Measurements from ENCODE around the gene SOCS1.

SOCS1 gene

DNA sequence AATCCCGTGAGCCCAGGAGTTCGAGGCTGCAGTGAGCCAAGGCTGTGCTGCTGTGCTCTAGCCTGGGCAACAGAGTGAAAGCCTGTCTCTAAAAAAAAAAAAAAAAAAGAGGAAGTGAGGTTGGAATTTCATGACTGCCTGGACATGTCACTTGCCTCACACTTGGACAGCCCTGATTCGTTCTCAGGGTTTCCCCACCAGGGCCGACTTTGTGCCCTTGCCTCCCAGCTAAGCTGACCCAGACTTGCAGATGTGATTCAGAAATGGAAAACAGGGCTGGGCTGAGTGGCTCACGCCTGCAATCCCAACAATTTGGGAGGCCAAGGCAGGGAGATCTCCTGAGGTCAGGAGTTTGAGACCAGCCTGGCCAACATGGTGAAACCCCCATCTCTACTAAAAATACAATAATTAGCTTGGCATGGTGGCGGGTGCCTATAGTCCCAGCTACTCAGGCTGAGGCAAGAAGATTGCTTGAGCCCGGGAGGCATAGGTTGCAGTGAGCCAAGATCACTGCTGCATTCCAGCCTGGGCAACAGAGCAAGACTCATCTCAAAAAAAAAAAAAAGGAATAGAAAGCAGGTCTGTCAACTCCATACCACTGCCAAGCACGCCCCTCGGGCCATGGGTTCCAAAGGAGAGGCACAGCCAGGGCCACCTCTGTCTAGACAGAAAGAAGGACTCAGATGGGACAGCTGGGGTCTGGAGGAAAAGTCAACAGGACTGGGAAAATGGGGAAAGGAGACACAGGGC is 46.9 kb downstream of the SOCS1 start:
- no peak for DNase-seq

DNA sequence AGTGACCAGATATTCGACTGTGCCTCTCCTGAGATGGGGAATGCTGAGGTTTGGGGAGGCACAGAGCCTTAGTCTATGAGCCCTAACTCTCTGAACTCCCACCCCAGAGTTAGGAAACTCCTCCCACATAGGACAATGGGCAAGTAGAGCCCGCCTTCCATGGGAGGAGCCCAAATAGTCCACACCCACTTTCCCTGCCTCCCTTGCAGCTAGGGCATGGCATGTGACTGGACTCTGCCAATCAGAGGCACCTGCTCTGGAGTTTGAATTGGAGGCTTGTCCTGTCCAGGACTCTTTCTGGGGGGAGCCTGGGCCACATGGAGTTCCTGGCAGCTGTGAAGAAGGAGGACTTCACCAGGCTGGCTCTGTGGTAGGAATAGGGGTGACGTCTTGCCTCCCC is 48.4 kb downstream of the SOCS1 start:
- DNase-seq = no peak

DNA sequence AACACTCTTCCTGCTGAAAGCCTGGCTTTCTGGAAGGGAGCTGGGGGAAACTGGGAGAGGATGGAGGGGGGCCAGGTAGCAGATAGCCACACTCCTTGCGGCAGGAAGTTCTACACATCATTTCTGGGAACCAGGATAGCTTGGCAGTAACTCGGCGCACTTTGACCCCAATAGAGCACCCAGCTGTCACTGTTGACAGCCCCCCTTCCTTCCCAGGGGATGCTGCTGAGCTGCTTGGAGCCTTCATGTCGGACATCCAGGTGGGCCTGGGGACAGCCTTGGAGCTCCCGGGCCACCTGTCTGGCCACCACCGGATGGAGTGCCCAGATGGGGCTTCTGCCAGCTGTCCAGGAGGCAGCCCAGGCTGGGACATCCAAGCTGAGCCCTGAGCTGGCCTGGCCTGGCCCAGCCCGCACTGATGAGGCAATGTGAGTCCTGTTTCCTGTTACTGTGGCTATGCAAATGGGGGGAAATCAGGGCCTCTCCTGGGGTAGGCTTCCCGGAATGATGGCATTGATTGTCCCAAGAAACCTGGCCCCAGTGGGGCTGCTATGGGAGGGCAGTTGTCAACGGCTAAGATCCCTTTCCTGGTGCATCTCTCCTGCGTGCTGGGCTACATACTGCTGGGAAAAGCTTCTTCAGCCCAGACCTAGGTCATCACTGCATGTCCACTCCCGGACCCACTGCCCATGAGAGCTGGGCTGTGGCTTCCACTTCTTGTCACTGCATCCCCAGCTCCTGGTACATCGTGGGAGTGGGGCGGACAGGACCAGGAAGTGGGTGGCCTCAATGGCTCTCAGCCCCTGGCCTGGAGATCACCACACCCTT is 50.0 kb downstream of the SOCS1 start:
- DNase-seq = no peak

DNA sequence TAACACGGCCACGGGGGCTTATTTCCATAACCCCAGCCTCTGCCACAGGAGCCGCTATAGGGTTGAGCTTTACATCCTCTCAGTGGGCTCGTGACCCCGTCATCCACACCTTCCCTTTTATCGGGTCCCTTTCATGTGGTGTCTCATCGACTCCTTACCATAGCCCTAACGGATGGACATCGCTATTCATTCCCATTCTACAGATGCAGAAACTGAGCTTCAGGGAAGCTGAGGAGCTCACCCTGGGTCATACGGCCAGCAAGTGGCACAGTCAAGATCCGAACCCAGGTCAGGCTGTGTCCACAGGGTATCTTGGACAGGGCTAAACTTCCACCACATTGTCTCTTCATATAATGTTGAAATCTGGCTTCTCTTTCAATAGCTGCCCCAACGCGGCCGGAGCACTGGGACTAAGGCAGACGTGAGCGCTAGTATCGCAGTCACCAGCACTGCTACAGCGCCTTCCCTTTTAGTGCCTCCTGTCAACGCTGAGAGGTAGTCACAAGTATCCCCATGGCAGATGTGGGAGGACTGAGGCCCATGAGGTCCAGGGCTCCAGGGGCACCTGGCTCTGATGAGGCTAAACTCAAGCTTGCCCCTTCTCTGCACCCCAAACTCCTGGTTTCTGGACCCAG is 50.8 kb downstream of the SOCS1 start:
- DNase-seq = no peak

DNA sequence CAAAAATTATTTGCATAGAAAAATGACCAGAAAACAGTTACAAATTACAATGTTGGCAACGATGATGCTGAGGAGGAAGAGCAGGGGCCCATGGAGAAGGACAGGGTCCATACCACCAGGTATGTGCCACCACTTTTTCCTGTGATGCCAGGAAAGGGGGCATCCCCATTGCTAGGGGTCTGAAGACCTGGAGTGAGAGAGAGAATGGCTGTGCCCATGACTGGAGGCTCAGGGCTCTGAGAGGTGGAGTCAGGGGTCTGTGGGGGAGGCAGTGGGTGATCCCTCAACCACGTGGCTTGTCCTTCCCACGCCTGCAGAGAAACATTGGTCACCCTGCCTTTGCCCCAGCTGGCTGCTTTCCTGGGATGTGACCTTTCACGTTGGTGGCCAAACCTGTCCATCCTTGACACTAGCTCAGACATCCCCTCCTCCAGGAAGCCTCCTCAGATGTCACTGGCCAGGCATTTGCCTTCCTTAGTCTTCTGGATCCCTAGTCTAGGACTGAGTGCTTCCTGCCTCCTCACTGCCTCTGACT is 51.4 kb downstream of the SOCS1 start:
- no peak for DNase-seq

Data from amygdala (tissue), 56 donors.